SK-N-MC (cell line): ENCODE measurements around the gene SRSF9.

ENCODE experiments used
- EZH2 ChIP-seq: fragments of 200-600 bp; sonication (generic); IDR thresholded peaks from one replicate; pipeline ENCODE4 v1.6.1; 2017; ENCODE audit warnings: antibody characterized with exemption
- FOXP2 ChIP-seq: optimal IDR thresholded peaks from 2 replicates; pipeline ENCODE3; 2011; ENCODE audit warnings: mild to moderate bottlenecking, moderate library complexity; ENCODE audit not compliant: insufficient read depth; ENCODE audit errors: extremely low read length, control extremely low read depth
- POLR2AphosphoS5 ChIP-seq: IDR thresholded peaks from 2 replicates; pipeline ENCODE4 v1.6.1; 2012; ENCODE audit warnings: mild to moderate bottlenecking, low read depth, low read length, borderline replicate concordance

DNA sequence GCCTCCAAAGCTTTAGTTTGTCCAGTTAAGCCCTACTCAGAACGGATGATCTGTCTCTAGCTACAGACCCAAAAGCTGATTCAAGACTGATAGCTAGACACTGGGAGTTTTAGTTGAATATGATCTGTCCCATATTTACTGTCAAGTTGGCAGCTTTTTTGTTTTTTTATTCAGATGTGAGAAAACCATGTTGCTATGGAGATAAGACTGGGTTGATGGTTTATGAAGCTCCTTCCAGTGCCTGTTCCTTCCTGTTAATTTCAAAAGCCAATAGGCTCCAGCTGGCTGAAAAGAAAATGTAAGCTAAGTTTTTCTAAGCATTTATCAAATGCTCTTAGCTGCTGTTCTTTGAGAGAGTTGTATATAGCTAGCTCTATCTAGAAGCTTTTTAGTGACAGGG, 31.0 kb upstream of the SRSF9 start:
- TF ChIP-seq EZH2 (no peak), POLR2AphosphoS5 (no peak), FOXP2 (no peak)
